ENCODE measurements around the gene SH3RF3. TPM values are rescaled to one million over a fixed set of nuclear protein-coding genes. Genes with fewer than 3 reads are reported as not detected.

SH3RF3 gene
- total and polyA plus RNA-seq, 10 of the 15 experiments (the other 5 are each of a cell fraction or from before 2014, with no cell fraction given) = 0.08 to 8.8 (median 2.3) TPM

DNA sequence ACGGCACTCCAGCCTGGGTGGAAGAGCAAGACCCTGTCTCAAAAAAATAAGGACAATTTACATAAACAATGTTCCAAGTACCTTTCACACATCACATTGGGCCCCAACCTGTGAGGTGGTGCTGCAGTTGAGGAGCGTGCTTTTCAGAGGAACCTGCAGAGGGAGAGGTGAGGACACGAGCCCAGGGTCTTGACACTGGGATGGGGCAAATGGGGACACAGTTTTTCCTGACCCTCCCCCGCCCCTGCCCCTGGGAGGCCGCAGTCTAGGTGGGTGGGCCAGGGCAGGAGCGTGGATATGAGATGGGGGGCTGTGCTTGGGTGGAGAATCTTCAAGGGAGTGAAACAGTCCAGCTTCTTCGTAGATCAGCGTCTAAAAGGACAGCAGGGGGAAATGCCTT is 371.9 kb downstream of the SH3RF3 start:
- H3K4me3 ChIP-seq = no peak overlapping the region
- no peak overlapping the region for H3K27ac ChIP-seq (ENCODE audit: control insufficient read depth, insufficient read depth)
- H3K9me3 ChIP-seq (replicated peaks; ENCODE audit: control insufficient read depth, insufficient read depth, low read length) = no peaks in the 10 kb centered on the region
- POLR2A ChIA-PET = no interaction called here
- H4K20me1 ChIP-seq (ENCODE audit: control insufficient read depth, insufficient read depth) = no peaks in the 10 kb centered on the region
- 42% methylated on average over 8 of the region's 8 CpGs for WGBS (ENCODE audit: insufficient coverage, insufficient replicate concordance, low lambda C conversion rate, missing lambda C conversion rate)
- H3K79me2 ChIP-seq (ENCODE audit: control insufficient read depth, insufficient read depth, low read length) = no peaks in the 10 kb centered on the region
- H3K4me1 ChIP-seq (ENCODE audit: control insufficient read depth, insufficient read depth, low read length) = peaks cover 6% of the 10 kb centered on the region
- RAD21 ChIA-PET (ENCODE audit: unreplicated experiment) = interaction anchor here (1.5 kb wide), 1 partner anchor 10 kb away, joined by 6 read pairs; no protein-coding TSS in a partner anchor
- ATAC-seq (no peak), DNase-seq (ENCODE audit: low read depth, low spot score) (no peak), FAIRE-seq (no peak)
- no peak overlapping the region for H3K9ac ChIP-seq (ENCODE audit: control insufficient read depth, insufficient read depth, low read length)
- CTCF ChIA-PET = no interaction called here
- no TSS peak for BruUV-seq (replicated peaks)
- H3K4me2 ChIP-seq (ENCODE audit: control insufficient read depth, insufficient read depth) = no peak overlapping the region
- no peak overlapping the region for H2AFZ ChIP-seq (ENCODE audit: control insufficient read depth, low read depth, low read length)
- H3K36me3 ChIP-seq (ENCODE audit: control insufficient read depth in 2 of 2, insufficient read depth in 2 of 2, low read length in 1 of 2) = no peaks in the 10 kb centered on the region
- in situ Hi-C loops (cut with MboI) = no loop called here
- SMC1A ChIA-PET (ENCODE audit: uncharacterized antibody, unreplicated experiment) = interaction anchor here (1.1 to 1.9 kb wide), 2 partner anchors 13 to 26 kb away, joined by 3 to 5 read pairs; no protein-coding TSS in a partner anchor
- H3K27me3 ChIP-seq (replicated peaks in 1 of 2; ENCODE audit: control insufficient read depth in 2 of 2, insufficient read depth in 2 of 2, low read length in 1 of 2) = no peaks in the 10 kb centered on the region
- no peak for TF ChIP-seq POLR2AphosphoS5 (IDR thresholded peaks at IDR 0.05; ENCODE audit: low read length)
- TF ChIP-seq CBX5 (IDR thresholded peaks at IDR 0.05; ENCODE audit: low read depth) = no peak
- TF ChIP-seq PAX8 (IDR thresholded peaks at IDR 0.05) = no peak
- TF ChIP-seq YY1 (IDR thresholded peaks at IDR 0.05; ENCODE audit: low read depth, low read length) = no peak
- no peak for TF ChIP-seq CEBPB (IDR thresholded peaks at IDR 0.05; ENCODE audit: borderline replicate concordance in 1 of 2, low read depth in 2 of 2, low read length in 2 of 2)
- intact Hi-C loops (cut with micrococcal nuclease; ENCODE audit: unreplicated experiment) = no loop called here

DNA sequence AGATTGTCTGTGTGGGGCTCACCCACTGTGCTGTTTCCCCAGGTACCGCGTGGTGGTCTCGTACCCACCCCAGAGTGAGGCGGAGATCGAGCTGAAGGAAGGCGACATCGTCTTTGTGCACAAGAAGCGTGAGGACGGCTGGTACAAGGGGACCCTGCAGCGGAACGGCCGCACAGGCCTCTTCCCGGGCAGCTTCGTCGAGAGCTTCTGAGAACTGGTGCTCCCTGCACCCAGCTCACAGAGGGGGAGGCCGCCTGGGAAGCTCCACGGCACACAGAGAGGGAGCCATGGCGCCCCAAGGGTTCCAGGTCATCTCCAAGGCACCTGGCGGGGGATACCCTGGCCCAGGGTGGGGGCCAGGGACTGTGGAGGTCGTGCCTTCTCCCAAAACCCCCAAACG is 372.5 kb downstream of the SH3RF3 start:
- ChIA-PET RAD21 (ENCODE audit: unreplicated experiment) (interaction anchor here (1.5 kb wide), 1 partner anchor 9 kb away, joined by 6 read pairs; no protein-coding TSS in a partner anchor), POLR2A (no interaction called here), CTCF (no interaction called here), SMC1A (ENCODE audit: uncharacterized antibody, unreplicated experiment) (interaction anchor here (1.1 kb wide), 1 partner anchor 26 kb away, joined by 3 read pairs; no protein-coding TSS in a partner anchor)
- ATAC-seq (no peak), DNase-seq (ENCODE audit: low read depth, low spot score) (no peak), FAIRE-seq (no peak)
- H3K9ac ChIP-seq (ENCODE audit: control insufficient read depth, insufficient read depth, low read length) = no peak overlapping the region
- H3K4me2 ChIP-seq (ENCODE audit: control insufficient read depth, insufficient read depth) = no peak overlapping the region
- H3K79me2 ChIP-seq (ENCODE audit: control insufficient read depth, insufficient read depth, low read length) = no peaks in the 10 kb centered on the region
- H3K36me3 ChIP-seq (ENCODE audit: control insufficient read depth in 2 of 2, insufficient read depth in 2 of 2, low read length in 1 of 2) = no peaks in the 10 kb centered on the region
- whole genome bisulfite sequencing (ENCODE audit: insufficient coverage, insufficient replicate concordance, low lambda C conversion rate, missing lambda C conversion rate) = 51% methylated on average over 20 of the region's 21 CpGs
- no peak overlapping the region for H2AFZ ChIP-seq (ENCODE audit: control insufficient read depth, low read depth, low read length)
- in situ Hi-C loops (cut with MboI) = no loop called here
- H3K9me3 ChIP-seq (replicated peaks; ENCODE audit: control insufficient read depth, insufficient read depth, low read length) = no peaks in the 10 kb centered on the region
- H4K20me1 ChIP-seq (ENCODE audit: control insufficient read depth, insufficient read depth) = no peaks in the 10 kb centered on the region
- intact Hi-C loops (cut with micrococcal nuclease; ENCODE audit: unreplicated experiment) = no loop called here
- H3K4me3 ChIP-seq = no peak overlapping the region
- no peaks in the 10 kb centered on the region for H3K27me3 ChIP-seq (replicated peaks in 1 of 2; ENCODE audit: control insufficient read depth in 2 of 2, insufficient read depth in 2 of 2, low read length in 1 of 2)
- no TSS peak for BruUV-seq (replicated peaks)
- H3K4me1 ChIP-seq (ENCODE audit: control insufficient read depth, insufficient read depth, low read length) = peaks cover 6% of the 10 kb centered on the region
- no peak overlapping the region for H3K27ac ChIP-seq (ENCODE audit: control insufficient read depth, insufficient read depth)
- TF ChIP-seq RB1 (IDR thresholded peaks at IDR 0.05; ENCODE audit: borderline replicate concordance) = no peak
- TF ChIP-seq EP300 (IDR thresholded peaks at IDR 0.05; ENCODE audit: borderline replicate concordance in 1 of 2, control insufficient read depth in 1 of 2, low read depth in 2 of 2, low read length in 2 of 2) = no peak
- no peak for TF ChIP-seq EGR1 (IDR thresholded peaks at IDR 0.05; ENCODE audit: borderline replicate concordance in 1 of 2, low read depth in 2 of 2, low read length in 2 of 2)
- no peak for TF ChIP-seq MXI1 (IDR thresholded peaks at IDR 0.05; ENCODE audit: low read depth, low read length)
- TF ChIP-seq KDM1A (IDR thresholded peaks at IDR 0.05; ENCODE audit: borderline replicate concordance) = no peak
- TF ChIP-seq, protein P1, sequence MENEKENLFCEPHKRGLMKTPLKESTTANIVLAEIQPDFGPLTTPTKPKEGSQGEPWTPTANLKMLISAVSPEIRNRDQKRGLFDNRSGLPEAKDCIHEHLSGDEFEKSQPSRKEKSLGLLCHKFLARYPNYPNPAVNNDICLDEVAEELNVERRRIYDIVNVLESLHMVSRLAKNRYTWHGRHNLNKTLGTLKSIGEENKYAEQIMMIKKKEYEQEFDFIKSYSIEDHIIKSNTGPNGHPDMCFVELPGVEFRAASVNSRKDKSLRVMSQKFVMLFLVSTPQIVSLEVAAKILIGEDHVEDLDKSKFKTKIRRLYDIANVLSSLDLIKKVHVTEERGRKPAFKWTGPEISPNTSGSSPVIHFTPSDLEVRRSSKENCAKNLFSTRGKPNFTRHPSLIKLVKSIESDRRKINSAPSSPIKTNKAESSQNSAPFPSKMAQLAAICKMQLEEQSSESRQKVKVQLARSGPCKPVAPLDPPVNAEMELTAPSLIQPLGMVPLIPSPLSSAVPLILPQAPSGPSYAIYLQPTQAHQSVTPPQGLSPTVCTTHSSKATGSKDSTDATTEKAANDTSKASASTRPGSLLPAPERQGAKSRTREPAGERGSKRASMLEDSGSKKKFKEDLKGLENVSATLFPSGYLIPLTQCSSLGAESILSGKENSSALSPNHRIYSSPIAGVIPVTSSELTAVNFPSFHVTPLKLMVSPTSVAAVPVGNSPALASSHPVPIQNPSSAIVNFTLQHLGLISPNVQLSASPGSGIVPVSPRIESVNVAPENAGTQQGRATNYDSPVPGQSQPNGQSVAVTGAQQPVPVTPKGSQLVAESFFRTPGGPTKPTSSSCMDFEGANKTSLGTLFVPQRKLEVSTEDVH (IDR thresholded peaks at IDR 0.05; ENCODE audit: low read depth, partially characterized antibody) = no peak
- TF ChIP-seq, protein P2, sequence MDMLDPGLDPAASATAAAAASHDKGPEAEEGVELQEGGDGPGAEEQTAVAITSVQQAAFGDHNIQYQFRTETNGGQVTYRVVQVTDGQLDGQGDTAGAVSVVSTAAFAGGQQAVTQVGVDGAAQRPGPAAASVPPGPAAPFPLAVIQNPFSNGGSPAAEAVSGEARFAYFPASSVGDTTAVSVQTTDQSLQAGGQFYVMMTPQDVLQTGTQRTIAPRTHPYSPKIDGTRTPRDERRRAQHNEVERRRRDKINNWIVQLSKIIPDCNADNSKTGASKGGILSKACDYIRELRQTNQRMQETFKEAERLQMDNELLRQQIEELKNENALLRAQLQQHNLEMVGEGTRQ (IDR thresholded peaks at IDR 0.05; ENCODE audit: borderline replicate concordance, low read depth, low read length) = no peak
- TF ChIP-seq WRNIP1 (IDR thresholded peaks at IDR 0.05; ENCODE audit: borderline replicate concordance, low read depth, low read length) = no peak
- no peak for TF ChIP-seq TAF1 (IDR thresholded peaks at IDR 0.05; ENCODE audit: borderline replicate concordance, low read depth, low read length)
- no peak for TF ChIP-seq CBX5 (IDR thresholded peaks at IDR 0.05; ENCODE audit: low read depth)

Measured in GM12878 (cell line).